ENCODE data around the gene DNLZ.

Gene DNLZ

DNA sequence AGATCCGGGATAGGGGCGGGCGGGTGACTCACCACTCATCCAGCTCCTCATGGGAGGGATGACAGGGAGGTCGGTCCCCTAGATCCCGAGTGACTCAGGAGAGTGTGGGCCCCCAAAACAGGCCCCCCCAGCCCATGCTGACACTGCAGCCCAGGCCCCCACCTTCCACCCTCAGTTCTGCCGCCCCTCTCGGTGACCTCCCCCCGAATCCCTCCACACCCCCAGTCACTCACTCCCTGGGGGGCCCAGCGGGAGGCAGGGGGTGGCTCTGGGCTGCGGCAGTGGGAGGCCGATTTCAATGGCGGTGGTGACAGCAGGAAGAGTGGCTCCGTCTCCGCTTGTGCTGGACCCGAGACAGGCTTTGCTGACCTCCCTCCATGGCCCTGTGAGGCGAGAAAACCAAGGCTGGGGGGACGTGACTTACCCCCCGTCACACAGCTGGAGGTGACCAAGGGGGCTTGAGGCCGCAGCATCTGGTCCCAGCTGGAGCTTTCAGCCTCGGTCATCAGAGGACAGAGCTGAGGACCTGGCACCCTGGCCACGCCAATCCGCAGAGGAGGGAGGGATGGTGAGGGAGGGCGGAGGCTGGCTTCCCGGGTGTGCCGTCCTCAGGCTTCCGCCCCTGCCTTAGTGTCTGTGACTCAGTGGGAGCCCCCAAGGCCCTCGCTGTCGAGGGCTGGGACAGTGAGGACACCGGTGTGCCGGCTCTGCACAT lies 27.2 kb downstream of the DNLZ start (continued):
- TF ChIP-seq ZNF394 (tag by site-specific recombination; IDR thresholded peaks at IDR 0.05; ENCODE audit: borderline replicate concordance) (no peak), SP2 (tag by site-specific recombination; IDR thresholded peaks at IDR 0.05) (peak; percentile 45), ZNF561 (tag by site-specific recombination; IDR thresholded peaks at IDR 0.05; ENCODE audit: borderline replicate concordance) (no peak), GLIS1 (tag by site-specific recombination; IDR thresholded peaks at IDR 0.05) (peak; percentile 100), ZNF175 (tag by site-specific recombination; IDR thresholded peaks at IDR 0.05) (no peak), ZNF510 (tag by site-specific recombination; IDR thresholded peaks at IDR 0.05; ENCODE audit: insufficient replicate concordance) (no peak), ZNF585B (tag by site-specific recombination; IDR thresholded peaks at IDR 0.05) (no peak), ZBTB17 (tag by site-specific recombination; IDR thresholded peaks at IDR 0.05) (no peak), ZNF449 (tag by site-specific recombination; IDR thresholded peaks at IDR 0.05) (no peak), SETDB1 (IDR thresholded peaks at IDR 0.05; ENCODE audit: insufficient read length, low read length) (no peak), ZNF48 (tag by site-specific recombination; IDR thresholded peaks at IDR 0.05) (no peak), ZNF398 (tag by site-specific recombination; IDR thresholded peaks at IDR 0.05) (no peak), MZF1 (tag by site-specific recombination; IDR thresholded peaks at IDR 0.05; ENCODE audit: borderline replicate concordance) (no peak), HOXA7 (CRISPR knock-in tag; IDR thresholded peaks at IDR 0.05; ENCODE audit: borderline replicate concordance) (no peak), ZNF416 (tag by site-specific recombination; IDR thresholded peaks at IDR 0.05) (no peak), ZNF791 (tag by site-specific recombination; IDR thresholded peaks at IDR 0.05) (no peak), ZBTB48 (tag by site-specific recombination; IDR thresholded peaks at IDR 0.05) (no peak), ZIC2 (tag by site-specific recombination; IDR thresholded peaks at IDR 0.05) (peak; percentile 88), ZNF639 (tag by site-specific recombination; IDR thresholded peaks at IDR 0.05) (no peak), ZXDB (tag by site-specific recombination; IDR thresholded peaks at IDR 0.05) (no peak), WT1 (tag by site-specific recombination; IDR thresholded peaks at IDR 0.05) (peak; percentile 47; the same call in 1 of the 2 replicates), ZNF530 (tag by site-specific recombination; IDR thresholded peaks at IDR 0.05; ENCODE audit: low read depth) (no peak)
- TF ChIP-seq, protein P1, sequence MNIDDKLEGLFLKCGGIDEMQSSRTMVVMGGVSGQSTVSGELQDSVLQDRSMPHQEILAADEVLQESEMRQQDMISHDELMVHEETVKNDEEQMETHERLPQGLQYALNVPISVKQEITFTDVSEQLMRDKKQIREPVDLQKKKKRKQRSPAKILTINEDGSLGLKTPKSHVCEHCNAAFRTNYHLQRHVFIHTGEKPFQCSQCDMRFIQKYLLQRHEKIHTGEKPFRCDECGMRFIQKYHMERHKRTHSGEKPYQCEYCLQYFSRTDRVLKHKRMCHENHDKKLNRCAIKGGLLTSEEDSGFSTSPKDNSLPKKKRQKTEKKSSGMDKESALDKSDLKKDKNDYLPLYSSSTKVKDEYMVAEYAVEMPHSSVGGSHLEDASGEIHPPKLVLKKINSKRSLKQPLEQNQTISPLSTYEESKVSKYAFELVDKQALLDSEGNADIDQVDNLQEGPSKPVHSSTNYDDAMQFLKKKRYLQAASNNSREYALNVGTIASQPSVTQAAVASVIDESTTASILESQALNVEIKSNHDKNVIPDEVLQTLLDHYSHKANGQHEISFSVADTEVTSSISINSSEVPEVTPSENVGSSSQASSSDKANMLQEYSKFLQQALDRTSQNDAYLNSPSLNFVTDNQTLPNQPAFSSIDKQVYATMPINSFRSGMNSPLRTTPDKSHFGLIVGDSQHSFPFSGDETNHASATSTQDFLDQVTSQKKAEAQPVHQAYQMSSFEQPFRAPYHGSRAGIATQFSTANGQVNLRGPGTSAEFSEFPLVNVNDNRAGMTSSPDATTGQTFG (tag by site-specific recombination; IDR thresholded peaks at IDR 0.05; ENCODE audit: borderline replicate concordance) = no peak
- TF ChIP-seq, protein P2, sequence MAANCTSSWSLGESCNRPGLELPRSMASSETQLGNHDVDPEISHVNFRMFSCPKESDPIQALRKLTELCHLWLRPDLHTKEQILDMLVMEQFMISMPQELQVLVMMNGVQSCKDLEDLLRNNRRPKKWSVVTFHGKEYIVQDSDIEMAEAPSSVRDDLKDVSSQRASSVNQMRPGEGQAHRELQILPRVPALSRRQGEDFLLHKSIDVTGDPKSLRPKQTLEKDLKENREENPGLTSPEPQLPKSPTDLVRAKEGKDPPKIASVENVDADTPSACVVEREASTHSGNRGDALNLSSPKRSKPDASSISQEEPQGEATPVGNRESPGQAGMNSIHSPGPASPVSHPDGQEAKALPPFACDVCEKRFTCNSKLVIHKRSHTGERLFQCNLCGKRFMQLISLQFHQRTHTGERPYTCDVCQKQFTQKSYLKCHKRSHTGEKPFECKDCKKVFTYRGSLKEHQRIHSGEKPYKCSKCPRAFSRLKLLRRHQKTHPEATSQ (tag by site-specific recombination; IDR thresholded peaks at IDR 0.05) = no peak
